Lower leg skin (tissue), 3 donors: Measurements from ENCODE around the gene ARHGEF33.

Experiments
- POLR2A ChIP-seq, 2 donors: fragments of 450-650 bp; IDR thresholded peaks; one replicate each; pipeline ENCODE4 v1.6.1; 2016 to 2017; ENCODE audit warnings: antibody characterized with exemption in 2 of 2, mild to moderate bottlenecking in 1 of 2, moderate library complexity in 1 of 2
- TF ChIP-seq, protein P1 (sequence below), 3 donors: fragments of 450-650 bp; IDR thresholded peaks; one replicate each; pipeline ENCODE4 v1.5.1; 2016; ENCODE audit warnings: antibody characterized with exemption in 3 of 3, mild to moderate bottlenecking in 3 of 3, moderate library complexity in 2 of 3

DNA sequence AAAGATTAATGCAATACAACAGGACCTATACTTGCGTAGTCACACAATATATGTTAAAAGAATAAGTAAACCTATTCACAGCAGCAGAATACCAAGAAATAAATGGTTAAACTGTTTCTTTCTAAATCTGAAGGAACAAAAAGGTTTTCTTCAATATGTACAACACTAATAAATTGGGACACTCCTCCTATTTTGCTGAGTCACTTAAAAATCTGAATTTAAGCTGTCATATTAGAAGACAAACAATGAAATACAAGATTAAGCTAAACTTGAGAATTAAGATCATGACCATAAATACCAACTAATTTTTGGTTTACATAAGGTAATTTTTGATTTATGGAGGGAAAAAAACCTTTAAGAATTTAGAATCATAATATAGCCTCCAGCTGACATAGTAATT is 92.8 kb downstream of the ARHGEF33 start:
- TF ChIP-seq, protein P1, sequence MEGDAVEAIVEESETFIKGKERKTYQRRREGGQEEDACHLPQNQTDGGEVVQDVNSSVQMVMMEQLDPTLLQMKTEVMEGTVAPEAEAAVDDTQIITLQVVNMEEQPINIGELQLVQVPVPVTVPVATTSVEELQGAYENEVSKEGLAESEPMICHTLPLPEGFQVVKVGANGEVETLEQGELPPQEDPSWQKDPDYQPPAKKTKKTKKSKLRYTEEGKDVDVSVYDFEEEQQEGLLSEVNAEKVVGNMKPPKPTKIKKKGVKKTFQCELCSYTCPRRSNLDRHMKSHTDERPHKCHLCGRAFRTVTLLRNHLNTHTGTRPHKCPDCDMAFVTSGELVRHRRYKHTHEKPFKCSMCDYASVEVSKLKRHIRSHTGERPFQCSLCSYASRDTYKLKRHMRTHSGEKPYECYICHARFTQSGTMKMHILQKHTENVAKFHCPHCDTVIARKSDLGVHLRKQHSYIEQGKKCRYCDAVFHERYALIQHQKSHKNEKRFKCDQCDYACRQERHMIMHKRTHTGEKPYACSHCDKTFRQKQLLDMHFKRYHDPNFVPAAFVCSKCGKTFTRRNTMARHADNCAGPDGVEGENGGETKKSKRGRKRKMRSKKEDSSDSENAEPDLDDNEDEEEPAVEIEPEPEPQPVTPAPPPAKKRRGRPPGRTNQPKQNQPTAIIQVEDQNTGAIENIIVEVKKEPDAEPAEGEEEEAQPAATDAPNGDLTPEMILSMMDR (IDR thresholded peaks at IDR 0.05): no peak
- TF ChIP-seq POLR2A (IDR thresholded peaks at IDR 0.05): no peak
